ENCODE results near the gene ASXL3. TPM values are rescaled to one million over a fixed set of nuclear protein-coding genes. Genes with fewer than 3 reads are reported as not detected.

Gene ASXL3
- total and polyA plus RNA-seq, 2 donors (not counting 1 experiment from before 2014, with no cell fraction given), result 0.02 TPM; not detected in 1

DNA sequence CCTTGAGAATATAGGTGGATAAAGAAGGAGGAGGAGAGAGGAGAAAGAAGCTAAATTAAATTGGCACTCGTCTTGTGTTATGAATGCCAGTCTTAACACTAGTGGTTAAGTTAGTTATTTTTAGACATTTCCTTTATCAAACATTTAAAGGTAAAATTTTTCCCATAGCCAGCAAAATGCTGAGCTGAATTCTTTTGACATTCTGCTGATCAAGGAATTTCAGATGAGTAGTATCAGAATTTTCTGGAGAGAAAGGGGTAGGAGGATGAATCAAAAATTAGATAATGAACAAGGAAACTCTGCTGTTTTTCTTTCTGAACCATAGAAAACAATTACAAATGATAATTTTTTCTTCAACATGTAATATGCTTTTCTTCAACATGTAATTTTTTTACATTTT, 52.5 kb downstream of the ASXL3 start:
- ChIA-PET CTCF (no interaction called here), POLR2A (no interaction called here)
- no peak overlapping the region for H2AFZ ChIP-seq (ENCODE audit: insufficient read depth, low read depth, low read length, poor library complexity, severe bottlenecking)
- Mint-ChIP-seq H3K27me3 (no peaks in the 10 kb centered on the region), H3K4me3 (no peak overlapping the region), H3K9me3 (ENCODE audit: insufficient read depth) (no peaks in the 10 kb centered on the region), H3K27ac (no peak overlapping the region), H3K4me1 (no peaks in the 10 kb centered on the region)
- no peak overlapping the region for H3K27ac ChIP-seq (ENCODE audit: low read length in 2 of 2)
- no peaks in the 10 kb centered on the region for H4K20me1 ChIP-seq (ENCODE audit: control insufficient read depth, insufficient read depth, low read length, poor library complexity, severe bottlenecking)
- ATAC-seq (ENCODE audit: low read depth) (no peak), DNase-seq (no peak)
- H3K79me2 ChIP-seq (ENCODE audit: control insufficient read depth, insufficient read depth, low read length), result no peaks in the 10 kb centered on the region
- H3K9ac ChIP-seq (ENCODE audit: low read length), result no peak overlapping the region
- intact Hi-C loops (cut with micrococcal nuclease), result no loop called here
- no CpG with 5 or more reads among the region's 1 CpG for WGBS (ENCODE audit: insufficient coverage)
- H3K27me3 ChIP-seq (replicated peaks in 1 of 4; ENCODE audit: control extremely low read depth in 1 of 4, control insufficient read depth in 3 of 4, insufficient read depth in 4 of 4, low read length in 3 of 4), result no peaks in the 10 kb centered on the region
- no peak overlapping the region for H3K4me2 ChIP-seq (replicated peaks; ENCODE audit: low read depth, low read length, poor library complexity, severe bottlenecking)
- TF ChIP-seq EZH2 (IDR thresholded peaks at IDR 0.05; ENCODE audit: borderline replicate concordance, insufficient read depth, low read depth, low read length, poor library complexity, severe bottlenecking), result no peak
- TF ChIP-seq, protein P1, sequence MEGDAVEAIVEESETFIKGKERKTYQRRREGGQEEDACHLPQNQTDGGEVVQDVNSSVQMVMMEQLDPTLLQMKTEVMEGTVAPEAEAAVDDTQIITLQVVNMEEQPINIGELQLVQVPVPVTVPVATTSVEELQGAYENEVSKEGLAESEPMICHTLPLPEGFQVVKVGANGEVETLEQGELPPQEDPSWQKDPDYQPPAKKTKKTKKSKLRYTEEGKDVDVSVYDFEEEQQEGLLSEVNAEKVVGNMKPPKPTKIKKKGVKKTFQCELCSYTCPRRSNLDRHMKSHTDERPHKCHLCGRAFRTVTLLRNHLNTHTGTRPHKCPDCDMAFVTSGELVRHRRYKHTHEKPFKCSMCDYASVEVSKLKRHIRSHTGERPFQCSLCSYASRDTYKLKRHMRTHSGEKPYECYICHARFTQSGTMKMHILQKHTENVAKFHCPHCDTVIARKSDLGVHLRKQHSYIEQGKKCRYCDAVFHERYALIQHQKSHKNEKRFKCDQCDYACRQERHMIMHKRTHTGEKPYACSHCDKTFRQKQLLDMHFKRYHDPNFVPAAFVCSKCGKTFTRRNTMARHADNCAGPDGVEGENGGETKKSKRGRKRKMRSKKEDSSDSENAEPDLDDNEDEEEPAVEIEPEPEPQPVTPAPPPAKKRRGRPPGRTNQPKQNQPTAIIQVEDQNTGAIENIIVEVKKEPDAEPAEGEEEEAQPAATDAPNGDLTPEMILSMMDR (IDR thresholded peaks at IDR 0.05), result no peak
- no peaks in the 10 kb centered on the region for H3K36me3 ChIP-seq (replicated peaks in 1 of 2; ENCODE audit: control extremely low read depth in 1 of 2, control insufficient read depth in 1 of 2, extremely low read depth in 1 of 2, insufficient read depth in 2 of 2, low read length in 1 of 2)
- H3K4me1 ChIP-seq (ENCODE audit: control insufficient read depth in 2 of 2, insufficient read depth in 2 of 2, low read length in 2 of 2), result no peaks in the 10 kb centered on the region
- no peak overlapping the region for H3K4me3 ChIP-seq (ENCODE audit: control extremely low read depth in 1 of 5, extremely low read depth in 1 of 5, insufficient read depth in 1 of 5, low read depth in 2 of 5, low read length in 4 of 5)
- no peaks in the 10 kb centered on the region for H3K9me3 ChIP-seq (ENCODE audit: control extremely low read depth in 1 of 3, control insufficient read depth in 2 of 3, insufficient read depth in 1 of 3, low read length in 2 of 3)

DNA sequence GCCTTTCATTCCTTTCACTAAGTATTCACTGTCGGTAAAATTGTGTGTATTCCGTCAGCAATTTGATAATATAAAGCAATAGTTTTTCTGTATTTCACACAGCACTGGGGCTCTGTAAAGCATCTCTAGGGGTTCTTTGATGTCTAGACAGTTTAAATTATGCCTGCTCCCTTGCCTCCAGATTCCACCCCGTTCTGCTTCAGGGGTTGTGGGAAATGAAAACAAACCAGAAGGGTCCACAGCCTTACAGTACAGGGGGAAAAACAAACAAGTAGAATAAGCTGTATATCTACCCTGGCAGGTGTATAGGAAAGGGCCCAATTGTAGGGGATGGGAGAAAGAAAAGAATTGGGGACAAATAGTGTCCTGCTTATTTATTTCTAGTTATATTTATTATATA, 63.1 kb downstream of the ASXL3 start:
- Histone ChIP-seq H3K4me2 (replicated peaks; ENCODE audit: low read depth, low read length, poor library complexity, severe bottlenecking) (no peak overlapping the region), H3K27ac (ENCODE audit: low read length in 2 of 2) (no peak overlapping the region), H2AFZ (ENCODE audit: insufficient read depth, low read depth, low read length, poor library complexity, severe bottlenecking) (no peak overlapping the region), H3K36me3 (replicated peaks in 1 of 2; ENCODE audit: control extremely low read depth in 1 of 2, control insufficient read depth in 1 of 2, extremely low read depth in 1 of 2, insufficient read depth in 2 of 2, low read length in 1 of 2) (no peaks in the 10 kb centered on the region), H3K79me2 (ENCODE audit: control insufficient read depth, insufficient read depth, low read length) (no peaks in the 10 kb centered on the region), H3K9me3 (ENCODE audit: control extremely low read depth in 1 of 3, control insufficient read depth in 2 of 3, insufficient read depth in 1 of 3, low read length in 2 of 3) (no peaks in the 10 kb centered on the region), H3K27me3 (replicated peaks in 1 of 4; ENCODE audit: control extremely low read depth in 1 of 4, control insufficient read depth in 3 of 4, insufficient read depth in 4 of 4, low read length in 3 of 4) (no peaks in the 10 kb centered on the region), H3K4me1 (ENCODE audit: control insufficient read depth in 2 of 2, insufficient read depth in 2 of 2, low read length in 2 of 2) (no peaks in the 10 kb centered on the region), H3K4me3 (ENCODE audit: control extremely low read depth in 1 of 5, extremely low read depth in 1 of 5, insufficient read depth in 1 of 5, low read depth in 2 of 5, low read length in 4 of 5) (no peak overlapping the region), H3K9ac (ENCODE audit: low read length) (no peak overlapping the region), H4K20me1 (ENCODE audit: control insufficient read depth, insufficient read depth, low read length, poor library complexity, severe bottlenecking) (no peaks in the 10 kb centered on the region)
- no CpG with 5 or more reads among the region's 3 CpGs for WGBS (ENCODE audit: insufficient coverage)
- H3K4me1 Mint-ChIP-seq, result no peaks in the 10 kb centered on the region
- H3K27me3 Mint-ChIP-seq, result no peaks in the 10 kb centered on the region
- no peak overlapping the region for H3K27ac Mint-ChIP-seq
- ChIA-PET CTCF (no interaction called here), POLR2A (no interaction called here)
- intact Hi-C loops (cut with micrococcal nuclease), result no loop called here
- TF ChIP-seq EZH2 (IDR thresholded peaks at IDR 0.05; ENCODE audit: borderline replicate concordance, insufficient read depth, low read depth, low read length, poor library complexity, severe bottlenecking), result no peak
- TF ChIP-seq, protein P1 (IDR thresholded peaks at IDR 0.05), result no peak
- ATAC-seq (ENCODE audit: low read depth), result no peak
- H3K9me3 Mint-ChIP-seq (ENCODE audit: insufficient read depth), result no peaks in the 10 kb centered on the region
- no peak overlapping the region for H3K4me3 Mint-ChIP-seq
- no peak for DNase-seq
